C4-2B (cell line): ENCODE results near the gene EFCAB10.

ENCODE experiments used
- H3K27ac ChIP-seq: fragments of 450-650 bp; 2 replicates; pipeline ENCODE4 v1.5.1; 2017
- ZFX ChIP-seq: fragments of 450-650 bp; IDR thresholded peaks from 2 replicates; pipeline ENCODE4 v1.6.1; 2017
- TF ChIP-seq, protein P1 (sequence below): fragments of 450-650 bp; conservative IDR thresholded peaks from 2 replicates; pipeline ENCODE4 v1.5.1; 2017; ENCODE audit warnings: mild to moderate bottlenecking

The EFCAB10 gene

GRCh38 chr7:105596866-105597265, 15.6 kb upstream of the EFCAB10 start:
- TF ChIP-seq, protein P1, sequence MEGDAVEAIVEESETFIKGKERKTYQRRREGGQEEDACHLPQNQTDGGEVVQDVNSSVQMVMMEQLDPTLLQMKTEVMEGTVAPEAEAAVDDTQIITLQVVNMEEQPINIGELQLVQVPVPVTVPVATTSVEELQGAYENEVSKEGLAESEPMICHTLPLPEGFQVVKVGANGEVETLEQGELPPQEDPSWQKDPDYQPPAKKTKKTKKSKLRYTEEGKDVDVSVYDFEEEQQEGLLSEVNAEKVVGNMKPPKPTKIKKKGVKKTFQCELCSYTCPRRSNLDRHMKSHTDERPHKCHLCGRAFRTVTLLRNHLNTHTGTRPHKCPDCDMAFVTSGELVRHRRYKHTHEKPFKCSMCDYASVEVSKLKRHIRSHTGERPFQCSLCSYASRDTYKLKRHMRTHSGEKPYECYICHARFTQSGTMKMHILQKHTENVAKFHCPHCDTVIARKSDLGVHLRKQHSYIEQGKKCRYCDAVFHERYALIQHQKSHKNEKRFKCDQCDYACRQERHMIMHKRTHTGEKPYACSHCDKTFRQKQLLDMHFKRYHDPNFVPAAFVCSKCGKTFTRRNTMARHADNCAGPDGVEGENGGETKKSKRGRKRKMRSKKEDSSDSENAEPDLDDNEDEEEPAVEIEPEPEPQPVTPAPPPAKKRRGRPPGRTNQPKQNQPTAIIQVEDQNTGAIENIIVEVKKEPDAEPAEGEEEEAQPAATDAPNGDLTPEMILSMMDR: no peak
- no peak for TF ChIP-seq ZFX

DNA sequence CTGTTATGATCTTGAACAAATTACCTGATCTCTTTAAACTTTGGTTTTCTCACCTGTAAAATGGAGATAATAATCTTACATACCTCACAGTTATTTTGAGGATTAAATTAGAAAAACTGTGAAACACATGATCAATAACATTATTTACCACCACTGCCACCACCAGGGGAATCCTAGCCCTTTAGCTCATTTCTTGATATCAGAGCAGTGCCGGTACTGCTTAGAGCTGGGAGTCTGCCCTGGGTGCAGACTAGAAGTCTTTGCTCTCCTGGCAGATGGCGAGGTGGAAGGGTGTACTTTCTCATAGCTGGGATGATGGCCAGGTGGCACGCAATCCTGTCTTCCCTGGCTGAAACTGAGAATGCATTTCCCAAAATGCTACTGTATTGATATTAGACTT, 12.7 kb upstream of the EFCAB10 start:
- no peak overlapping the region for H3K27ac ChIP-seq
- no peak for TF ChIP-seq ZFX
- TF ChIP-seq, protein P1: peak; percentile 70

More at GRCh38 chr7:105596866-105597265, 15.6 kb upstream of the EFCAB10 start:
- H3K27ac ChIP-seq: no peak overlapping the region

GRCh38 chr7:105591522-105591921, 10.2 kb upstream of the EFCAB10 start:
- no peak for TF ChIP-seq ZFX
- no peak overlapping the region for H3K27ac ChIP-seq

DNA sequence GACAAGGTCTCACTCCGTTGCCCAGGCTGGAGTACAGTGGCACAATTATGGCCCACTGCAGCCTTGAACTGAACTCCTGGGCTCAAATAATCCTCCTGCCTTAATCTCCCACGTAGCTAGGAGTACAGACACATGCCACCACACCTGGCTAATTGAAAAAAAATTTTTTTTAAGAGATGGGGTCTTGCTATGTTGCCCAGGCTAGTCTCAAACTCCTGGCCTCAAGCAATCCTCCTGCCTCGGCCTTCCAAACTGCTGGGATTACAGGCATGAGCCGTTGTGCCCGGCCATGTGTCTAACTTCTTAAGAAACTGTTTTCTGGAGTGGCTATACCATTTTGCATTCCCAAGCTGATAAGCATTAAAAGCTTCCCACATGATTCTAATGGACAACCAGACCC, 9.5 kb upstream of the EFCAB10 start:
- TF ChIP-seq, protein P1: no peak
- TF ChIP-seq ZFX: no peak
- no peak overlapping the region for H3K27ac ChIP-seq

GRCh38 chr7:105589356-105590077, 8.2 kb upstream of the EFCAB10 start:
- H3K27ac ChIP-seq: no peak overlapping the region
- TF ChIP-seq ZFX: no peak
- TF ChIP-seq, protein P1: peak; percentile 93

GRCh38 chr7:105587909-105588635, 6.8 kb upstream of the EFCAB10 start:
- TF ChIP-seq, protein P1: no peak
- no peak for TF ChIP-seq ZFX
- H3K27ac ChIP-seq: no peak overlapping the region

GRCh38 chr7:105585850-105586500, 4.7 kb upstream of the EFCAB10 start:
- H3K27ac ChIP-seq: no peak overlapping the region
- TF ChIP-seq, protein P1: no peak
- no peak for TF ChIP-seq ZFX
